Measurements from ENCODE around the gene SSH3. TPM values are rescaled to one million over a fixed set of nuclear protein-coding genes. Genes with fewer than 3 reads are reported as not detected.
A peak's percentile ranks its signal among the peaks of the same experiment; 100 is the strongest.
"Not testable (repeated sequence)": the region's sequence is repeated elsewhere in the genome, so short reads cannot be mapped to it uniquely, and the experiment has no call there.

Gene SSH3
- total RNA-seq, 3 donors from 2014 or later = 28.8 to 55.2 (median 34.4) TPM

GRCh38 chr11:67317888-67318555 lies 14.7 kb downstream of the SSH3 start:
- Histone ChIP-seq H3K27me3 (no peaks in the 10 kb centered on the region), H3K4me1 (peaks cover 4 to 17% of the 10 kb centered on the region in 2 donors), H3K4me3 (peak overlapping the region; percentile 56 to 97 (median 74)), H3K36me3 (no peaks in the 10 kb centered on the region), H3K9me3 (no peaks in the 10 kb centered on the region), H3K27ac (peak overlapping the region; percentile 94)
- peak in 2 of 3 donors; percentile 6 to 25 for TF ChIP-seq POLR2AphosphoS5 (IDR thresholded peaks at IDR 0.05)
- TF ChIP-seq CTCF (IDR thresholded peaks at IDR 0.05) = no peak
- TF ChIP-seq POLR2A (IDR thresholded peaks at IDR 0.05) = no peak
- no peak for DNase-seq (ENCODE audit: low spot score in 2 of 2)
- intact Hi-C loops (cut with DNase I; ENCODE audit: low total_unique reads) = loop anchor here (10.0 kb wide), 1 partner anchor 1153 kb away; no protein-coding TSS in a partner anchor

- not testable (repeated sequence) for H3K27me3 ChIP-seq; DNase-seq (ENCODE audit: low spot score in 2 of 2); H3K9me3 ChIP-seq; H3K4me1 ChIP-seq; H3K36me3 ChIP-seq; H3K27ac ChIP-seq
- peak overlapping the region in 2 of 3 donors; percentile 74 to 97 for H3K4me3 ChIP-seq
- intact Hi-C loops (cut with DNase I; ENCODE audit: low total_unique reads) = loop anchor here (10.0 kb wide), 1 partner anchor 1154 kb away; no protein-coding TSS in a partner anchor
These were observed 15.5 kb downstream of the SSH3 start for GRCh38 chr11:67318876-67319275.

GRCh38 chr11:67320011-67320410 lies 16.7 kb downstream of the SSH3 start:
- no peak for TF ChIP-seq POLR2AphosphoS5 (IDR thresholded peaks at IDR 0.05)
- no peak for TF ChIP-seq POLR2A (IDR thresholded peaks at IDR 0.05)
- TF ChIP-seq CTCF (IDR thresholded peaks at IDR 0.05) = no peak
- no peaks in the 10 kb centered on the region for H3K9me3 ChIP-seq
- no peaks in the 10 kb centered on the region for H3K36me3 ChIP-seq
- H3K4me3 ChIP-seq = no peak overlapping the region
- DNase-seq (ENCODE audit: low spot score in 2 of 2) = no peak
- peaks cover 0 to 6% of the 10 kb centered on the region in 2 donors for H3K4me1 ChIP-seq
- intact Hi-C loops (cut with DNase I; ENCODE audit: low total_unique reads) = loop anchor here (2.0 kb wide), 1 partner anchor 63 kb away; no protein-coding TSS in a partner anchor
- no peaks in the 10 kb centered on the region for H3K27me3 ChIP-seq
- no peak overlapping the region for H3K27ac ChIP-seq

- Histone ChIP-seq H3K4me3 (no peak overlapping the region), H3K9me3 (no peaks in the 10 kb centered on the region), H3K27ac (no peak overlapping the region), H3K4me1 (peaks cover 0 to 6% of the 10 kb centered on the region in 2 donors), H3K27me3 (no peaks in the 10 kb centered on the region), H3K36me3 (no peaks in the 10 kb centered on the region)
- intact Hi-C loops (cut with DNase I; ENCODE audit: low total_unique reads) = loop anchor here (2.0 kb wide), 1 partner anchor 64 kb away; no protein-coding TSS in a partner anchor
- no peak for TF ChIP-seq CTCF (IDR thresholded peaks at IDR 0.05)
- no peak for TF ChIP-seq POLR2AphosphoS5 (IDR thresholded peaks at IDR 0.05)
- DNase-seq (ENCODE audit: low spot score in 2 of 2) = no peak
These were observed 17.4 kb downstream of the SSH3 start for GRCh38 chr11:67320691-67321090.

- Histone ChIP-seq H3K27me3 (no peaks in the 10 kb centered on the region), H3K4me1 (peaks cover 0 to 6% of the 10 kb centered on the region in 2 donors), H3K9me3 (no peaks in the 10 kb centered on the region), H3K27ac (no peak overlapping the region), H3K4me3 (no peak overlapping the region), H3K36me3 (no peaks in the 10 kb centered on the region)
- no peak for TF ChIP-seq POLR2AphosphoS5 (IDR thresholded peaks at IDR 0.05)
- TF ChIP-seq POLR2A (IDR thresholded peaks at IDR 0.05) = no peak
- TF ChIP-seq CTCF (IDR thresholded peaks at IDR 0.05) = no peak
- intact Hi-C loops (cut with DNase I; ENCODE audit: low total_unique reads) = loop anchor here (2.0 kb wide), 1 partner anchor 65 kb away; no protein-coding TSS in a partner anchor
- DNase-seq (ENCODE audit: low spot score in 2 of 2) = no peak
These were observed 18.1 kb downstream of the SSH3 start for GRCh38 chr11:67321313-67321871.

All from breast epithelium (tissue), 4 donors.